ENCODE data around the gene GADL1.

The GADL1 gene

DNA sequence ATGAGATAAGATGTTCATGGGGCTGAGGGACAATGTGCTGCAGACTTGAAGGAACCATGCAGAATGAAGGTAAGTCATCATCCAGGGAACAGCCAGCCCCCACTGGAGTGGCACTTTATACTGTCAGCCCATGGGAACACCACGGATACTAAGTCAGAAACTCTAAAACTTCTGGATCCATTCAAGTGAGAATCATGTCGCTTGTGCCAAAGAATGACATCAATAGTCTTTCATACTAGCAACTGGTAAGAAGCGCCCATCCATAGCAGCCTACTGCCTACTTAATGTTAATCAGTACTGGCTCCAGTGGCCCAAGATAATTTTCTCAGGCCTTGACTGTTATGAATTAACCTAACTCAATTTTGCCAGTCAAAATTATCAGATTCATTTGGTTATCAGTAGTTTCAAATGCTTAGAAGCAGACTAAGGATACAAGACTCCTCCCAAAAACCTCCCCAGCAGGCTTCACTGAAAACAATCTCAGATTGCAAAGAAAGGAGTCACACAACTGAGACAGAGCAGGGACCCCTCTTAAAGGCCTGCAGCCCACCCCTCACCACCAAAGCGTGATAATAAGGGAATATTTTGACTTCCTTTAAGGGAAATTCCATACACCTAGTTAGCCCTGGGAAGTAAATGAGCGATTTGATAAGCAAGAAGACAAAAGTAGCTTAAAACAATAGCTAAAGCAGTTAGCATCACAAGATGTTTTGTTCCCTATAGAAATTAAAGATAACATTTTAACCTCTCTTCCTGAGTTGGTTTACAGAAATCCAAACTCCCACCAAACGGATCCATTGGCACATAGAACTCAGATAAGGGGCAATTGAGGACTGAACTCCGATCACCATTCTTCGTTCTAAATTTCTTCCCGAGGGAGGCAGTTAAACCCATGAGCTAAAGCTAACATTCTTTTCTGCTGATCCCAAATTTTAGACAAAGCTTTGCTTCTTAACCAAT is 189.2 kb downstream of the GADL1 start:
- Mint-ChIP-seq H3K9me3 (peaks cover 4% of the 10 kb centered on the region), H3K4me3 (no peak overlapping the region), H3K36me3 (peaks cover 7% of the 10 kb centered on the region), H3K4me1 (peaks cover 2% of the 10 kb centered on the region), H3K27me3 (no peaks in the 10 kb centered on the region), H3K27ac (no peak overlapping the region)
- DNase-seq (ENCODE audit: low spot score in 2 of 2) (no peak), ATAC-seq (ENCODE audit: low read depth) (no peak)

DNA sequence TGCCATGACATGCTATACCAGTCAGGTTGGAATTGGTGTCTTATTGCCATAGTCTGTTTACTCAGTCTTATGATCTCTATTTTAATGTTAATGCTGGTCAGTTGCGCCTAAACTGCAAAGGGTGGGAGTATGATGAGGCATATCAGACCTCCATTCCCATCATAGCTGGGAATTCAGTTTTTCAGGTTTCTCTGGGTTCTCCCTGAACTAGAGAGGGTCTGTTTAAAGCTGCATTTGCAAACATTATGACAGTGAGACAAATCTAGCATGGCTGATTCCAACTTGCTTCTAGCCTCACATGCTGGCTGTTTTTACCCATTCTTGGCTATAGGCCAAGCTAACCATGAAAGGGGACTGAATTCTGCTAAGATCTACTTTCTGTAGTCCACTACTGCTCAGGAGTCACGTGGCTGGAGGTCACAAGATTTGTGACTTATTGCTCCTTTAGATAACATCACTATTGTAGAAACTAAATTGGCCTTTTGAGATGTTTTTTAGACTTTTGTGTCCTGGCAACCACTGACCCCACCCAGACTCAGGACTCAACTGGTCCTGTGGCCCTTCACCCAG is 191.5 kb downstream of the GADL1 start:
- Mint-ChIP-seq H3K27ac (peak overlapping the region; percentile 58), H3K36me3 (peaks cover 9% of the 10 kb centered on the region), H3K4me1 (peaks cover 2% of the 10 kb centered on the region), H3K9me3 (peaks cover 4% of the 10 kb centered on the region), H3K4me3 (no peak overlapping the region), H3K27me3 (no peaks in the 10 kb centered on the region)
- no peak for DNase-seq (ENCODE audit: low spot score in 2 of 2)
- ATAC-seq (ENCODE audit: low read depth) = no peak

DNA sequence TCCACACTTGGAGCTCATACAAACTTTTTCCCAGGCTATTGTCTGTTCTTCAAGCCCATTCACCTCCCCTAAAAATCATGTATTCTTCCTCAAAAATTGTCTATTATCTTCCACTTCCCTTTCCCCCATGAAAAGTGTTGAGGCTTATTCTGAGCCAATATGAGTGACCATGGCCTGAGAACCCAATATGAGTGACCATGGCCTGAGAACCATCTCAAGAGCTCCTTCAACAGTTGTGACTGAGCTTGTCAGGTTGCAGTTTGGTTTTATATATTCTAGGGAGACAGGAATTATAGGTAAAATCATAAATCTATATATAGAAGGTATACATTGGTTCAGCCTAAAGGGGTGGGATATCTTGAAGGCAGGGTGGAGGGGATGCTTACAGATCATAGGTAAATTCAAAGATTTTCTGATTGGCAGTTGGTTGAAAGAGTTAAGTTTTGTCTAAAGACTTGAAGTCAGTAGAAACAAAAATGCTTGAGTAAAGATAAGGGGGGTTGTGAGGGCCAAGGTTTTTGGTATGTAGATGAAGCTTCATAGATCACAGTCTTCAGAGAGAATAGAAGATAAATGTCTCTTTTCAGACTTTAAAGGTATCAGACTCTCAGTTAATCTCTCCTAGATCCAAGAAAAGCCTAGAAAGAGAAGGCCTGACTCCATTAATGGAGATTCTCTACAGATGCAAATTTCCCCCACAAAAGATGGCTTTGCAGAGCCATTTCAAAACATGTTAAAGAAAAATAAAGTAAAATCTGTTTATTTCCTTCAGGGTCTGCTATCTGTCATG is 192.2 kb downstream of the GADL1 start:
- Mint-ChIP-seq H3K36me3 (peaks cover 9% of the 10 kb centered on the region), H3K4me3 (no peak overlapping the region), H3K4me1 (peaks cover 5% of the 10 kb centered on the region), H3K9me3 (peaks cover 4% of the 10 kb centered on the region), H3K27me3 (no peaks in the 10 kb centered on the region), H3K27ac (no peak overlapping the region)
- DNase-seq (ENCODE audit: low spot score in 2 of 2) (no peak), ATAC-seq (ENCODE audit: low read depth) (no peak)

DNA sequence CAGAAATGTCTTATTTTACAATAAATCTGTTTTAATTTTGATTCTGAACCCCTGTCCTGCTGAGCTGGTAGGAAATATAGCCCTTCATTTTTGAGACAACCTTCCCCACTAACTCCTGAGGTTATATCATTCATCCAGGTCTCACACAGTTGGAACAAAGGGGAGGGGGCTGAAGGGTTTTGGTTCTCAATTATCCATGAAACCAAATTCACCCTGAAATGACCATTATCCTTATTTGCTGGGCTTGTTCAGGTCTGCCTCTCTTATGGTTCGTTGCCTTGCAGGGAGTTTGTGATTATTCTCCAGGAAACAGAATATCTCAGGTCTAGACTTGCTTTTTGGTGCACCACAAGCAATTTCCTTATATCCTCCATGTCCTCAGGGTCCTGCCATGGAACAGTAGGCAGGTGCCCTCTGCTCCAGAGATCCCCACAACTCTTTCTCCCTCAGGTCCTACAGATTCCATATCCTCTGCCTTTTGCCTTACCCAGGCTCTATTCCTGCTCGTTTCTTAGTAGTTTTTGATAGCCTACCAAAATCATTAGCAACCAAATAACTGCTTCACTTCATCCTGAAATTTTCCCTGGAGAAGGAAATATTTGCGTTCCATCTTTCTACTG is 193.6 kb downstream of the GADL1 start:
- no peak for DNase-seq (ENCODE audit: low spot score in 2 of 2)
- Mint-ChIP-seq H3K4me1 (peaks cover 16% of the 10 kb centered on the region), H3K27ac (peak overlapping the region; percentile 68), H3K9me3 (peaks cover 4% of the 10 kb centered on the region), H3K36me3 (peaks cover 9% of the 10 kb centered on the region), H3K4me3 (no peak overlapping the region), H3K27me3 (no peaks in the 10 kb centered on the region)
- ATAC-seq (ENCODE audit: low read depth) = no peak

DNA sequence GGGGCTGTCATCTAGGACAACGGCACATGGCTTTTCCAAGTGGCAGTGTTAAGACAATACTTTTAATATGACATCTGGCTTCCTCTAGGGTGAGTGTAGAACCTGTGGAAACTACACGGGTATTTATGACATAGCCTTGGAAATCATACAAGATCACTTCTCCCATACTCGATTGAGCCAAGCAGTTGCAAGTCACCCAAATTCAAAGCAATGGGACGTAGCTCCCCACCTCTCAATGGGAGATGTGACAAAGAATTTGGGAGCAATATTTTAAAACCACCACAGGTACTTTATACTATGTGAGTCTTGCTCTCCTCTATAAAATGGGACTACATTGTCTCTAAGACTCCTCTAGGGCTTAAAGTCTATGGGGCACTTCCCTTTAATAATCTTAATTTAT is 194.5 kb downstream of the GADL1 start:
- DNase-seq (ENCODE audit: low spot score in 2 of 2) (no peak), ATAC-seq (ENCODE audit: low read depth) (no peak)
- Mint-ChIP-seq H3K9me3 (peaks cover 4% of the 10 kb centered on the region), H3K4me3 (no peak overlapping the region), H3K36me3 (peaks cover 15% of the 10 kb centered on the region), H3K27me3 (no peaks in the 10 kb centered on the region), H3K4me1 (peaks cover 21% of the 10 kb centered on the region), H3K27ac (peak overlapping the region; percentile 68)

DNA sequence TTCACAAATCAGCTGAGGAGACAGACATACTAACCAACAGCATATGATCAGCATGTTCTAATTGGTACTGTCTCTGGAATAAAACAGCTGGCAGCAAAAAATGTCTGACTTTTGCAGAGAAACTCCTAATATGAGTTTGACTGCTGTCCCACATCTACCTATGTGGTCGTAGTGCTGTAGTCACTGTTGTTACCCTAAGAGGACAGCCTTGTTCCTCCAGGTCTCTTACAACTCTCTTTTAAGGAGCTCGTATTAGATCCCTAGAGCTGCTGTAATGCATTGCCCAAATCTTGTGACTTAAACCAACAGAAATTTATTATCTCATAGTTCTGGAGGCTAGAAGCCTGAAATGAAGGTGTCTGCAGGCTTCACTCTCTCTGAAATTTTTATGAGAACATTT is 195.9 kb downstream of the GADL1 start:
- no peak for ATAC-seq (ENCODE audit: low read depth)
- no peak for DNase-seq (ENCODE audit: low spot score in 2 of 2)
- Mint-ChIP-seq H3K36me3 (peaks cover 19% of the 10 kb centered on the region), H3K9me3 (peaks cover 4% of the 10 kb centered on the region), H3K4me1 (peaks cover 22% of the 10 kb centered on the region), H3K27ac (no peak overlapping the region), H3K27me3 (no peaks in the 10 kb centered on the region), H3K4me3 (no peak overlapping the region)

DNA sequence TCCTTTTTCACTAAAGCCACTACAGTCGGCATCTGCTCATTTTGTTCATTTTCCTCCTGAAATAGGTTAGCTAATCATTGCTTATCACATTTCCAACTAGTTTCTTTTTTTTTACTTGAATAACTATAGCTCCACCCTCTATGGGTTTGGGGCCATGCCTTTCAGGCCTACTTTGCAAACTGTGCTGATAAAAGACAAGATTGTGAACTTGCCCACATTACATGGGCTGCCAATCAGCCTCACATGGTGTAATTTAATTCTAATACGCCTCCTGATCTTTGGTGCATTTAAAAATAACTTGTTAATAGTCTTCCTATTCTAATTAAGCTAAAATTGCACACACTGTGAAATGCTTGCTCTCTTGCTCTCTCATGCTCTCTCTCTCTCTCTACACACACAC is 197.6 kb downstream of the GADL1 start:
- Mint-ChIP-seq H3K9me3 (no peaks in the 10 kb centered on the region), H3K4me3 (no peak overlapping the region), H3K27ac (no peak overlapping the region), H3K4me1 (peaks cover 28% of the 10 kb centered on the region), H3K27me3 (no peaks in the 10 kb centered on the region), H3K36me3 (peaks cover 20% of the 10 kb centered on the region)
- no peak for ATAC-seq (ENCODE audit: low read depth)
- DNase-seq (ENCODE audit: low spot score in 2 of 2) = no peak

DNA sequence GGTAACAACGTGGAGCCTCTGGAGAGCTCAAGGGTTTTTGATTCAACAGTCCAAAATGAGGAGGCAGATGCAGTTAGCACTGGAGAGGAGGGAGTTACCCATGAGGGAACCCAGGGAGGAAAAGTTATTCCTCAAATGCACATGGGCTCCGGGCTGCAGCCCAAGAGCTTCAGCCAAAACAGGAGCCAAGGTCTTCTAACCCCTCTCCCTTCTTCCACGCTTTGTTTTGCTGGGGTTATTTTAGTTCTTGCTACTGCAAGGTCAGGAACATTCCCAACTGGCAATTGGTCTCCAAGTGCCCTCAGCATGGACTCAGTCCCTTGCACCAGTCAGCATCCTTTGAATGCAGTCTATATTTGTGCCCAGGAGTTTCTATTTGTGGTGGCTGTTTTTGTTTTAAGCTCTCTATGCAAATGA is 198.1 kb downstream of the GADL1 start:
- Mint-ChIP-seq H3K4me1 (peaks cover 31% of the 10 kb centered on the region), H3K36me3 (peaks cover 20% of the 10 kb centered on the region), H3K27ac (peak overlapping the region; percentile 84), H3K9me3 (no peaks in the 10 kb centered on the region), H3K4me3 (no peak overlapping the region), H3K27me3 (no peaks in the 10 kb centered on the region)
- ATAC-seq (ENCODE audit: low read depth) (no peak), DNase-seq (ENCODE audit: low spot score in 2 of 2) (no peak)

DNA sequence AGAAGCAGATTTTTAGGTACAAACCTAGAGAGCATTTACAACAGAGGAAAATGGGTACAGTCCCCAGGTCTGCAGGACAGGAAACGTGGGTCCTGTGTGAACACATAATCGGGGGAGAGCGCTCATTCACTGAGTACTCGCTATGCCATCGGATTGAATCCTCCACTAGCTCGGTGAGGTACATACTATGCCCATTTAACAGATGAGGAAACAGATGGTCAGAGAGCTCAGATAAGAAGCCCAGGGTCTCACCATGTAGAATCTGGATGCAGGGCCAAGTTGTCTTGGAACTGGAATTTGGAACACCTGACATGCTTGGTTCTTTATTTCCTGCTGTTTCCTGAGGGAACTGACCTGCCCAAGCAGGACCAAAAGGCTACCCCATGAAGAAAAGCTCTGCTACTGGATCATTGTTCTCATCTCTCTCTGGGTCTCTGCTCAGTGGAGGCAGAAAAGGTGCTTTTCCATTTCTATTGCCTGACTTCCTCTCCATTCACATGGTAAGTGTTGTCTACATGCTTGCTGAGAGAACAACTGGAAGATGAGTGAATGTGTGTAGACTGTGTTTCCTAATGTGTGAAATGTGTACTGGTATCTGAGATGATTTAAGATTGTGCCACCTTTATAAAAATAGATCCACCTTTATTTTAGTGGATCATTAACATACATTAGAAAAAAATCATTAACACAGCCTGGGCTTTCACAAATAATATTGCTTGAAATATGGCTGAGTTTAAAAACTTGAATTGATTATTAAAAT is 199.0 kb downstream of the GADL1 start:
- H3K4me3 Mint-ChIP-seq = no peak overlapping the region
- H3K9me3 Mint-ChIP-seq = no peaks in the 10 kb centered on the region
- H3K4me1 Mint-ChIP-seq = peaks cover 37% of the 10 kb centered on the region
- ATAC-seq (ENCODE audit: low read depth) (no peak), DNase-seq (ENCODE audit: low spot score in 2 of 2) (no peak)
- peaks cover 24% of the 10 kb centered on the region for H3K36me3 Mint-ChIP-seq
- H3K27me3 Mint-ChIP-seq = no peaks in the 10 kb centered on the region
- peak overlapping the region; percentile 84 for H3K27ac Mint-ChIP-seq

DNA sequence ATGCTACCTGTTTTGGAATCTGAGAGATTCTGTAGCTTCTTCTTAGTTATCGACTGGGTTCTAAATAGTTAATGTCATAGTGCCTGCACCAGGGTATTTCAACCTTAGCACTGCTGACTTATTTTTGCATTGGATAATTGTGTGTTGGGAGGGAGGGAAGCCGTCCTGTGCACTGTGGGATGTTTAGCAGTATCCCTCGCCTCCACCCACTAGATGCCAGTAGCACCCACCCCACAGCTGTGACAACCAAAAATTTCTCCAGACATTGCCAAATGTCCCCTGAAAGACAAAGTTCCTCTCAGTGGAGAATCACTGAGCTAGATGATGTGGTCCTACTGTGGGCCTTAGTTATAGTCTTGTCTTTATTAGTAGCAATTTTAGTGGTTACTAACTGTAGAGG is 199.8 kb downstream of the GADL1 start:
- H3K27me3 Mint-ChIP-seq = no peaks in the 10 kb centered on the region
- H3K27ac Mint-ChIP-seq = peak overlapping the region; percentile 84
- peaks cover 41% of the 10 kb centered on the region for H3K4me1 Mint-ChIP-seq
- H3K9me3 Mint-ChIP-seq = no peaks in the 10 kb centered on the region
- DNase-seq (ENCODE audit: low spot score in 2 of 2) (no peak), ATAC-seq (ENCODE audit: low read depth) (no peak)
- no peak overlapping the region for H3K4me3 Mint-ChIP-seq
- peaks cover 27% of the 10 kb centered on the region for H3K36me3 Mint-ChIP-seq

DNA sequence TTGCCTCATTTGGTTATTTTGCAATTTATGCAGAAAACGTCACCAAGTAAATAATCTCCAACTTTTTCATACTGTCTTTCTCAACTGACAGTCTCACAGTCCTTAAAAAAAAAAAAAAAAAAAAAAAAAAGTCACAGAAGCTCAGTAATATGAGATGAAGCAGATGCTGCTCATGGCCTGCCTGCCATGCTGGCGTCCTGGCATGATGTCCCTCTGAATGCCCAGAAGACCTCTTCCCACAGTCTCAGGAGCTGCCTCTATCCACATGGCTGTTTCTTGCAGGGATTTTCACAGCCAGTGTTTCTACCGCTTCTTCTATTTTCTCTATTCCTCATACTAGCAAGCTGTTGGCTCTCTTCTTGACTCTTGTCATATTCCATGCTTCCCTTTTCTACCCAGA is 200.3 kb downstream of the GADL1 start:
- ATAC-seq (ENCODE audit: low read depth) (no peak), DNase-seq (ENCODE audit: low spot score in 2 of 2) (no peak)
- no peak overlapping the region for H3K4me3 Mint-ChIP-seq
- no peaks in the 10 kb centered on the region for H3K27me3 Mint-ChIP-seq
- H3K9me3 Mint-ChIP-seq = no peaks in the 10 kb centered on the region
- no peak overlapping the region for H3K27ac Mint-ChIP-seq
- peaks cover 43% of the 10 kb centered on the region for H3K4me1 Mint-ChIP-seq
- H3K36me3 Mint-ChIP-seq = peaks cover 29% of the 10 kb centered on the region

DNA sequence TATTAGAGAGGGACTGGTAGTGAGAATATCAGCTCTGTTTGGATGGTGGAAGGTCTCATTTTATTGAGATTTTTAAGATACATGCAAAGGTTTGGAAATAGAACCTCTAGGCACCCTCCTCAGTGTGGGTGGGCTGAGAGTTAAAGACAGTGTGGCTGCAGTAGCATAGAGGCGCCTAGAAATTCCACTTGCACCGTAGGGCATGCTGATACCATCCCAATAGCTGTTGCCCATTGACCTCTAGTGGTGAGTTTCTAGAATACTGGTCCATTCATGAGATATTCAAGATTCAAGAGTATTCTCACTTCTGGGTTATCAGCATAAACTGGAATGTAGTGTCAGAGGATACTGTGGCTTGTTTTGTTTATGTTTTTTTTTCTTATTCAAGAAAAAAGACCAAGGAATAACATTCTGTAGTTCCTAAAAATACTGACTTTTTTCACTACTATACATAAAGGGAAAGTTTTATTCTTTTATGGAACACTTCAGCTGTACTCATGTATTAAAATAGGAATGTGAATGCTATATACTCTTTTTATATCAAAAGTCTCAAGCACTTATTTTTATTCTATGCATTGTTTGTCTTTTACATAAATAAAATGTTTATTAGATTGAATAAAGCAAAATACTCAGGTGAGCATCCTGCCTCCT is 200.9 kb downstream of the GADL1 start:
- peaks cover 30% of the 10 kb centered on the region for H3K36me3 Mint-ChIP-seq
- peaks cover 47% of the 10 kb centered on the region for H3K4me1 Mint-ChIP-seq
- DNase-seq (ENCODE audit: low spot score in 2 of 2) = peak; percentile 28 to 60
- H3K27ac Mint-ChIP-seq = peak overlapping the region; percentile 73
- no peaks in the 10 kb centered on the region for H3K9me3 Mint-ChIP-seq
- ATAC-seq (ENCODE audit: low read depth) = peak; percentile 93
- H3K27me3 Mint-ChIP-seq = no peaks in the 10 kb centered on the region
- H3K4me3 Mint-ChIP-seq = no peak overlapping the region

All from memory B cell (primary cell).